ENCODE measurements around the gene PEMT. TPM values are rescaled to one million over a fixed set of nuclear protein-coding genes. Genes with fewer than 3 reads are reported as not detected.

The PEMT gene
- total RNA-seq, 1 experiment from 2014 or later: 62.5 TPM

DNA sequence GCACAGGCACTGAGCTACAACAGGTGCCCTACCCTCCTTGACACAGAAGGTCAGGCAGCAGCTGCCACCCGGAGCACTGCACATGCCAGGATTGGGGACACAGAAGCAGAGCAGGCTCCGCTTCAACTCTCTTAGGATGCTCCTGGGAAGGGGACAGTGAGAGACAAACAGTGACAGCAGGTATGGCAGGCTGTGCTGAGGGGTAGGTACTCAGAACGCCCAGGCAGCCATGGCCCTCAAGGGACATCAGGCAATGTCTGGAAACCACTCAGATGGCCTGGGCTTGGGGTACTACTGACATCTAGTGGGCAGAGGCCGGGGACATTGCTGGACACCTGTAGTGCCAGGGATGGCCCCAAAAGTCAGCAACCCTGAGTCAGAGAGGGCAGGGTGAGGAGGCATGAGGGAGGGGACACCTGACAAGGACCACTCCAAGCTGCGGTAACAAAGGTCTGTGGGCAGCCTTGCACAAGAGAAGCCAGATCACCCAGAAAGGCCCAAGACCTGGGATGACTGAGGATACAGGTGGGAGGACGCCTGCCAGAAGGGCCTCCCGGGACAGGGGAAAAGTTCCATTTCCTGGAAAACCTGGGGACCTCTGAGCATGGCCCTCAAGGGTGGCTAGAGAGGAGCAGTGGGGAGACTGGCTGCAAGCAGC is 21.2 kb downstream of the PEMT start:
- H3K27ac ChIP-seq: no peak overlapping the region
- H3K27me3 ChIP-seq: no peaks in the 10 kb centered on the region
- no peak overlapping the region for H3K4me3 ChIP-seq
- no peaks in the 10 kb centered on the region for H3K9me3 ChIP-seq (replicated peaks)
- DNase-seq: peak; percentile 74 to 87
- H3K36me3 ChIP-seq: peaks cover 2% of the 10 kb centered on the region; the same call in 1 of the 2 replicates
- peaks cover 4% of the 10 kb centered on the region; the same call in 1 of the 2 replicates for H3K4me1 ChIP-seq

DNA sequence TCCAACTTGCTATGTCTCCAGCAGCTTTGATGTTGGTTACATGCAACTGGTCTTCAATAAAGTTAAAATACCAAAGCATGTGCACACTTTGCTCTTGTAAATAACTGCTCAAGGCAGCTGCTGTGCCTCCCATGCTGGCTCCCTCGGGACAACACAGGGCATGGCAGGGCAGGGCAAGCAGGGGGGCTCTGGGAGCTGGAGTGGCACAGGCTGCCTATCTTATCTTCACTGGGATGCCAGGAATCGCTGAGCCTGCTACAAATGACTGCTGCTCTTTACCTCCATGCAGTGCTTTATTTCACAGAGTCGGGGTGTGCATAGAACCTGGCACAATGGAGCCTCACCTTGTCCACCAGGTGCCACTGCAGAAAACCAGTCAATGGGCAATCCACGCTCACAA is 21.8 kb downstream of the PEMT start:
- H3K4me1 ChIP-seq: peaks cover 9% of the 10 kb centered on the region; the same call in 1 of the 2 replicates
- H3K9me3 ChIP-seq (replicated peaks): no peaks in the 10 kb centered on the region
- H3K27ac ChIP-seq: no peak overlapping the region
- no peaks in the 10 kb centered on the region for H3K36me3 ChIP-seq
- DNase-seq: no peak
- H3K27me3 ChIP-seq: no peaks in the 10 kb centered on the region
- H3K4me3 ChIP-seq: no peak overlapping the region

DNA sequence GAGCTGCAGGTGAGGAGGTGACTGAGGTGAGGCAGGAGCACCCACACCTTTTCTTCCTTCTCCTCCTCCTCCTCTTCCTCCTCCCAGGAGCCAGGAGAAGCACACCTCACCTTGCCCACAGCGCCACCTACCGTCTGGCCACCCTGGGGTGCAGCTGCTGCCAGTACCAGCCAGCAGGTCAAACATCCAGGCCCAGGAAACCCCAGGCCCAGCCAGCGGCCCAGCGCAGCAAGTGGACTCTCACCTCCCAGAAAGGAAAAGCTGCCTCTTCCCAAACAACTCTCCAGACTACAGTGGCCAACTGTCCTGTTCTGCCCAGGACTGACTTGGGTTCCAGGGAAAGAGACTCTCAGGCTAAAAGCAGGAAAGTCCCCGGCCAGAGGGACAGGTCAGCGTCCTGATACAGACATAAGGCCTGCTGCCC is 22.7 kb downstream of the PEMT start:
- Histone ChIP-seq H3K27ac (no peak overlapping the region), H3K9me3 (replicated peaks) (no peaks in the 10 kb centered on the region), H3K36me3 (no peaks in the 10 kb centered on the region), H3K27me3 (no peaks in the 10 kb centered on the region), H3K4me3 (no peak overlapping the region), H3K4me1 (peaks cover 11% of the 10 kb centered on the region; the same call in 1 of the 2 replicates)
- DNase-seq: peak; percentile 72 to 79

DNA sequence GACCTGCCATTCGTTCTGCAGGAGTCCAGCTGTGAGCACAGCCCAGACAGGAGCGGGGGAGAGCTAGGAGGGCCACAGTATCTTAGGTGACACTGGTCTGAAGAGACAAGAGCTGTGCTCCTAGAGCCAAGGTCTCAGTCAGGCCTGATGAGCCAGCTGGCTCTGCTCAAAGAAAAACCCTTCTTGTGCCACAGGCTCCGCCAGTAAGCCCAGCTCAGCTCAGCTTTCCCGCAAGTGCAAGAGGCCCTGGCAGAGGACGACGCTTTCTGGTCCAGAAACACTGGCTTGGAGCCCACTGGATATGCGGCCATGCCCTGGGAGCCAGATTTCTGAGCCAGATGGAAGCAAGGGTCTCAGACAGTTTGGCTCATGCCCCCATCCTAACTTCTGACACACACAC is 23.9 kb downstream of the PEMT start:
- Histone ChIP-seq H3K4me1 (peaks cover 11% of the 10 kb centered on the region; the same call in 1 of the 2 replicates), H3K27ac (no peak overlapping the region), H3K9me3 (replicated peaks) (no peaks in the 10 kb centered on the region), H3K27me3 (no peaks in the 10 kb centered on the region), H3K4me3 (no peak overlapping the region), H3K36me3 (no peaks in the 10 kb centered on the region)
- no peak for DNase-seq

DNA sequence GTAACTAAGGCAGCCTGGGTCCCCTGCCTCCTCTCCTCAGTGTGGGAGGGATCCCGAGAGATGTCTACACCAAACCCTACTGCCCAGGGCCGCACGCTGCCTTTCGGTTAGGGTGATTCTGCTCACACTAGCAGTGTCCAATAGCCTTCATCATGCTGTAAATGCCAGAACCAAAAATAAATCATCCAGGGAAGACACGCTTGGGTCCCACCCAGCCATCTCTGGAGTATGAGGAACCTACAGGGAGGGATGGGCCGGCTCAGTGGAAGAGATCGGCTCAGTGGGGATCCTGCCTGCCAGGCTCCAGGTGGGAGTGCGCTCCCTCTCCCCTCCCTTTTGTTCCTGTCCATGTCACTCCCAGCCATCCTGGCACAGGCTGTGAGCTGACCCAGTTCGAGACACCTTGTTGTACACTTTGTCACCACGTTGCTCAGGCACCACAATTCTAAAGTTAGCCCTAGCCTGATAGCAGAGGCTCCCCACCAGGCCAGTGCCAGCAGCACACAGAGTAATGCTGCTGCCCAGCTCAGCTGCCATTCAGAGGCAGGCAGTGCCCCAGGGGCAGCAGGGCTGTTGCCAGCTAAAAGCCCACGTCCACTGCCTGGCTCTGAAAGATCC is 24.5 kb downstream of the PEMT start:
- no peak overlapping the region for H3K4me3 ChIP-seq
- no peak for DNase-seq

DNA sequence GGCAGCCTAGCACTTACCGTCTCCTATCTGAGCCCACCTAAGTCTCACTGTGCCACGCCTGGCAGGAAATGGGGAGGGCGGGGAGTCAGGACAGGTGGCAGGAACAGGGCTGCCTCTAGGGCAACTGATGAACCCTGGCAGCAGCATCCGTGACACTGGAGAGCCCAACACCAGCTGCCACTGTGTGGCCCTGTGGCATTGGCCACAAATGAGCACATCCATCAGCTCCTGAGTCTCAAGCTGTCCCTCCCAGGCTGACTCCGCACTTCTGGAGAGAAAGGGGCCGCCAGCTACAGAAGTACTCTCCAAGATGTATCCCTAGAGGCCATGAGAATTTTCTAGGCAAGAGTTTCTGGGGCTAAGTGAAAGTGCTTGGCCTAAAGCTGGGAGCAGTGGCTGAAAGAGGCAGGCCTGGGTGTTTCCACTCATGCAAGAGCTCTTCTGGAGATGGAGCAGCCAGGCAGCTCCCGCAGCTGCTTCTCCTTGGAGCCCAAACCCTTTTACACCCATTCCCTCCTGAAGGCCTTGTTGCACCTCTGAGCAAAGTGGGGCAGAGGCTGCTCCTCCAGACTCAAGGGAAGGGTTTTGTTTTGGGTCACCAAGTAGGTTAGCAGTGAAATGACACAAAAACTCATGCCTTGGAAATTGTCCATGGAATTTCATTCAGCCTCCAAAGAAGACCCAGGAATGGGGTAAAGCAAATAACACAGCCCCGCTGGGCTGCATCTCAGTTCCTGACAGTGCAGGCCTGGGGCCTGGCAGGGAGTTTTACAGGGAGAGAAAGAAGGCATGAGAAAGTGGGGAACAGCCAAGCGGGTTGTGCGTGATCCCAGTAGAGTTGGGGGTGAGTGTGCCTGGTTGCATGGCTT is 25.8 kb downstream of the PEMT start:
- Histone ChIP-seq H3K36me3 (no peaks in the 10 kb centered on the region), H3K27me3 (no peaks in the 10 kb centered on the region), H3K4me1 (peaks cover 17% of the 10 kb centered on the region; the same call in 1 of the 2 replicates), H3K27ac (no peak overlapping the region), H3K9me3 (replicated peaks) (no peaks in the 10 kb centered on the region), H3K4me3 (no peak overlapping the region)
- DNase-seq: peak in 1 of 2 experiments; percentile 44

More for the DNA sequence above, 24.5 kb downstream of the PEMT start:
- Histone ChIP-seq H3K4me1 (peaks cover 16% of the 10 kb centered on the region; the same call in 1 of the 2 replicates), H3K9me3 (replicated peaks) (no peaks in the 10 kb centered on the region), H3K27ac (no peak overlapping the region), H3K27me3 (no peaks in the 10 kb centered on the region), H3K36me3 (no peaks in the 10 kb centered on the region)

DNA sequence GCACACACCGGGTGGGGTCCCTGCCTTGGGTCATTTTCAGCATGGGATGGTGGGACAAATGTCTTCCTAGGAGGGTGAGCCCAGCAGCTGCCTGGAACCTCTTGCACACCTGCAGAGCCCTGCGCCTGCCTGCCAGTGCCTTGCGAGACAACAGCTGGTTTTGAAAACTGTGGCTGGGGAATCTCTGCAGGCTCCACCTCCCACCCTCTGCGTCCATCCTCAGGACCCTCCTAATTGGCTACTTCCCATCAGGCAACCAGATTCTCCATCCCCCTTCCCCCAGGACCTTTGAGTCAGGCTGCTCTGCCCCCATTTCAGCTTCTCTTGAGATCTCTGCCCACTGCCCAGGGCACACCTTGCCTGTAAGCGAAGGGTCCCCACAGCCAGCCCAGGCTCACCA is 26.6 kb downstream of the PEMT start:
- Histone ChIP-seq H3K4me1 (peaks cover 17% of the 10 kb centered on the region; the same call in 1 of the 2 replicates), H3K27ac (no peak overlapping the region), H3K9me3 (replicated peaks) (no peaks in the 10 kb centered on the region)

DNA sequence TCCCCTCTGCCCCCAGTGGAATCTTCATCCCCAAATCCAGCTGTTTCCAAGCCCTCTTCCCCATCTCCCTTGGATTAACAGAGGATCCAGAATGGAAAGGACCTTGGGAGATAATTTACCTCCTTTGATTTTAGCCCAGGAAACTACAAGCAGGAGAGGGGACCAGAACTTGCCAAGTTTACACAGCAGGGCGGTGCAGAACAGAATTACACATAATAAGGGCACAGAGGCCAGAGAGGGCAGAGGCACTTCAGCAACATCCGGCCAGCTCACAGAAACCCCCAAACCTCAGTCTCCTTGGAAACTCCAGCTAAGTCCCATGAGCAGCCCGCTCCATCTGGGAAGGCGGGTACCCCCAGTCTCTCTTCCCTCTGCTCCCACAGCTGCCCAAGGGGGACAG is 27.2 kb downstream of the PEMT start:
- no peaks in the 10 kb centered on the region for H3K9me3 ChIP-seq (replicated peaks)
- peaks cover 17% of the 10 kb centered on the region; the same call in 1 of the 2 replicates for H3K4me1 ChIP-seq
- no peaks in the 10 kb centered on the region for H3K27me3 ChIP-seq
- no peak overlapping the region for H3K27ac ChIP-seq
- no peak for DNase-seq
- H3K4me3 ChIP-seq: no peak overlapping the region
- H3K36me3 ChIP-seq: no peaks in the 10 kb centered on the region

More for the DNA sequence above, 26.6 kb downstream of the PEMT start:
- no peaks in the 10 kb centered on the region for H3K36me3 ChIP-seq
- DNase-seq: peak in 1 of 2 experiments; percentile 69
- H3K4me3 ChIP-seq: no peak overlapping the region
- no peaks in the 10 kb centered on the region for H3K27me3 ChIP-seq

DNA sequence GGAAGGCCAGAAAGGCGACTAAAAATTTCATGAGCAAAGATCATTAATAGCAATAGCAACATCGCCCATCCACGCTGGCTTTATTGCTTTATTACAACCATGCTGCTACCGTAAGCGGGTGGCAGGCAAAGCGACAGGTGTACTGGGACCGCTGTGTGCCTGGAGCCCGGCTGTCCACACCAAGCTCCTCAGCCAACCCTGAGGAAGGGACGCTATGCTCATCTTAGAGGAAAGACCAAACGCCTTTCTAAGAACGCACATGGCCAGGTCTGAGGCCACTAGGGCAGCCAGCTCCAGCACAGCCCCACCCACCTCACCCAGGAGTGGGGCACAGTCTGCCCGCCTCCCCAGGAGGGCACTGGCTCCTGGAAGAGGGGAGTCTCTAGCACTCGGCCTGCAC is 28.0 kb downstream of the PEMT start:
- no peaks in the 10 kb centered on the region for H3K27me3 ChIP-seq
- no peak overlapping the region for H3K4me3 ChIP-seq
- no peak for DNase-seq
- H3K27ac ChIP-seq: no peak overlapping the region
- peaks cover 17% of the 10 kb centered on the region; the same call in 1 of the 2 replicates for H3K4me1 ChIP-seq
- no peaks in the 10 kb centered on the region for H3K36me3 ChIP-seq
- no peaks in the 10 kb centered on the region for H3K9me3 ChIP-seq (replicated peaks)

DNA sequence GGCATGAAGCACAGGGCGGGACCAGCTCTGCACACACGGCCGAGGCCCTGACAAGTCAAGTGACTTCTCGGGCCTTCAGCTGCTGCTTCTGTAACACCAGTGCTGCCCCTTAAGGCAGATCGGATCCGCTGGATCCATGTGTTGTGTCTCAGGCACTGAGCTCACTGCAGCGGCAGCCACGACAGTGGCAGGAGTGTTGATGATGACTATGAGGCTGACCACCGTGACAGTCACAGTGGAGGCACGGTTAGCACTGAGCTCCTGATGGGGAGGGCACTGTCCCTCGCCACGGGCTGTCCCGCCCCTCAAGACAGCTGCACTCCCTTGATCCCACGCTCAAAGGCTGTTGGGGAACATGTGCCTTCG is 29.4 kb downstream of the PEMT start:
- H3K4me3 ChIP-seq: no peak overlapping the region
- H3K4me1 ChIP-seq: peaks cover 17% of the 10 kb centered on the region; the same call in 1 of the 2 replicates
- no peak overlapping the region for H3K27ac ChIP-seq
- no peaks in the 10 kb centered on the region for H3K36me3 ChIP-seq
- H3K9me3 ChIP-seq (replicated peaks): no peaks in the 10 kb centered on the region
- H3K27me3 ChIP-seq: no peaks in the 10 kb centered on the region
- DNase-seq: peak; percentile 69 to 76

DNA sequence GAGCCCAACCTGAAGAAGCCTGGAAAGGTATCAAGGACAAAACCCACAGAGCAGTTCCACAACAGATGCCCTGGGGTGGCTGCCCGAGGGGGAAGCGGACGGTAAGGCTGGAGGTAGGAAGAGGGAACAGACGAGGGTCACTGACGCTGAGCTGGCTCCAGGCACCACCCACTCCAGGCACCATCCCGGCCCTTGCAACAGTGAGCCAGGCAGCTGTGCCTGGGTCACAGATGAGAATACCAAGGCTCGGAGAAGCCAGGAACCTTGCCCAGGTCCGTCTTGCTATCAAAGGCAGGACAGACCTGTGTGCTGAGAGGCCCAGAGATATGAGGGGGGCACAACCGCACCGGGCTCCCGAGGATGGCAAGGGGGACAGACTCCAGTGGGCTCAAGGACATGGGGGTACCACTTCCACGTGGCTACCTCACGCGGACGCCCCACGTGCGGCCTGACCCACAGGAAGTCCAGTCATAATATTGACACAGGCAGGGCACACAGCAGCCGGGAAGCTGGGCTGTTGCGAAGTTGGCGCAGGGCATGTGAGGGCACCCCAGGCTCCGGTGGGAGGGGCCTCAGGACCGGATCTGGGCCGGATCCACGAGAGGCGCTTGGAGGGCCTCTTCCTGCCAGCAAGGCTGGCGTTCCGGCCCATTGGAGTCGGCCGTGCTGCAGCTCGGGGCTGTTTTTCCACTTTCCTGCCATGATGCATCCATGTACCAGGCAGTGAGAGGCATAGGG is 29.9 kb downstream of the PEMT start:
- Histone ChIP-seq H3K27ac (no peak overlapping the region), H3K4me1 (peaks cover 17% of the 10 kb centered on the region; the same call in 1 of the 2 replicates), H3K27me3 (no peaks in the 10 kb centered on the region), H3K4me3 (no peak overlapping the region), H3K36me3 (no peaks in the 10 kb centered on the region), H3K9me3 (replicated peaks) (no peaks in the 10 kb centered on the region)
- no peak for DNase-seq

DNA sequence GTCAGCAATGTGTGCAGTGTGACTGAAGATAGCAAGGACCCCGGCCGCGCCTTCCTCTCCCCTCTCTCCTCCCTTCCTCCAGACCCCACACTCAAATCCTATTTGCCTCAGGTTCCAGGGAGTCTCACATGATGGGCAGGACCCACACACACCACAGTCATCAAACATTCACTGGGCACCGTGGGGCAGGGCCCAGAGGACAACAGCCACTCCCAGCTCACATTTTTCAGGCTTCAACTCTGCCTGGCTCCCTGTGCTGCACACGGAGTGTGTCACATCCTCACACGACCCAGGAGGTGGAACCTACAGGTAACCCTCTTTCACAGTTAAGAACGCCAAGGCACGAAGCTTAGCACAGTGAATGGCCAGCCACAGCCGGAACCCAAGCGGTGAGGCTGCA is 30.5 kb downstream of the PEMT start:
- H3K27me3 ChIP-seq: no peaks in the 10 kb centered on the region
- H3K4me1 ChIP-seq: peaks cover 17% of the 10 kb centered on the region; the same call in 1 of the 2 replicates
- DNase-seq: no peak
- H3K9me3 ChIP-seq (replicated peaks): no peaks in the 10 kb centered on the region
- no peaks in the 10 kb centered on the region for H3K36me3 ChIP-seq
- H3K27ac ChIP-seq: no peak overlapping the region
- H3K4me3 ChIP-seq: no peak overlapping the region

DNA sequence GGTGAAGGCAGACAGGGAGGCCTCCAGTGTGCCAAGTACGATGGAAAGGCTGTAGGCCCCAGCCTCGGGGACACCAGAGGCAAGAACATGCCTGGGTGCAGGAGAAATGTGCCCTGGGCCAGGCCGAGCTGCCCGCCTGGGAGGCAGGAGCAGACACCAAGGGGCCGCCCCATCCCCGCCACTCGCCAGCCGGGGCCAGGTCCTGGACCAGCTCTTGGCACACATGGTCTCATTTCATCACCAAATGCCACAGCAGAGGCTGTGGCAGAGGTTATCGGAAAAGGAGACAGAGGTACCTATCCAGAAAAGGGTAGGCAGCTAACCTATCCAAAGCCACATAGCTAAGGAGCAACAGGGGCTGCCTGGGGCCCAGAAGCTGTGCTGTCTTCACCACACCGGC is 31.3 kb downstream of the PEMT start:
- no peak overlapping the region for H3K27ac ChIP-seq
- no peak overlapping the region for H3K4me3 ChIP-seq
- H3K4me1 ChIP-seq: peaks cover 12% of the 10 kb centered on the region; the same call in 1 of the 2 replicates
- H3K36me3 ChIP-seq: no peaks in the 10 kb centered on the region
- H3K27me3 ChIP-seq: no peaks in the 10 kb centered on the region
- no peaks in the 10 kb centered on the region for H3K9me3 ChIP-seq (replicated peaks)
- DNase-seq: no peak

DNA sequence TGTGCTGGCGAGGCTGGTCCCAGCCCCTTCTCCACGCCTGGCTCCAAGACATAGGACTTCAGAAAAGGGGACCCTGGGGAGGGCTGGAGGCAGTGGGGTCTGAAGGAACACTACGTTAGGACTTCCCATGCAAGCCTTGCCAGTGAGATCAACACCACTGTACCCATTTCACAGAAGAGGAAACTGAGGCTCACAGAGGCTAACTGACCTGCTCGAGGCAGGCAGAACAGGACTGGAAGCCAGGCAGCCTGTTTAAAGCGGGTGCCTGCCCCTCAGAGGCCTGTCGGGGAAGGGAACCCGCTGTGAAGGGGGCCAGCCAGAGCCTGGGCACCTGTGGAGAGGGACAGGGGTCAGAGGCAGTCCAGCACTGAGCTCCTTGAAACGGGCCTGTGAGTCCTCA is 32.3 kb downstream of the PEMT start:
- Histone ChIP-seq H3K36me3 (no peaks in the 10 kb centered on the region), H3K27me3 (no peaks in the 10 kb centered on the region), H3K4me3 (no peak overlapping the region), H3K4me1 (peaks cover 6% of the 10 kb centered on the region; the same call in 1 of the 2 replicates), H3K9me3 (replicated peaks) (no peaks in the 10 kb centered on the region), H3K27ac (no peak overlapping the region)
- no peak for DNase-seq

All from SJCRH30 (cell line).